SK-N-SH (cell line): ENCODE measurements around the gene PIF1. TPM values are rescaled to one million over a fixed set of nuclear protein-coding genes. Genes with fewer than 3 reads are reported as not detected.

Source experiments
- CTCF ChIA-PET: fragments of 300-600, 350-600 bp; formaldehyde crosslinking; extraction: SDS; loops from one replicate; lab custom pipeline; 2021; lab: Yijun Ruan, JAX
- POLR2A ChIA-PET: fragments of 350-600 bp; sonication (Branson Sonifier 250); formaldehyde crosslinking; extraction: SDS; loops from one replicate; lab custom pipeline; 2020; ENCODE audit warnings: antibody characterized with exemption, inconsistent platforms; lab: Yijun Ruan, JAX
- DNase-seq: peaks from one replicate; pipeline ENCODE4 v3.0.0; 2012
- H2AFZ ChIP-seq: fragments of 200-600 bp; sonication (generic); 2 replicates; pipeline ENCODE4 v1.8.1; 2016; ENCODE audit warnings: antibody characterized with exemption, mild to moderate bottlenecking, low read depth
- H3F3A ChIP-seq: fragments of 200-600 bp; sonication (generic); replicated peaks from 2 replicates; pipeline ENCODE3; 2016; ENCODE audit warnings: antibody characterized with exemption, mild to moderate bottlenecking; ENCODE audit not compliant: insufficient read depth
- H3K27ac ChIP-seq, 2 experiments: fragments of 200-500 bp in 1 of 2; fragments of 200-600 bp in 1 of 2; sonication (Bioruptor generic) in 1 of 2; sonication (generic), shearing (Covaris generic) in 1 of 2; 2 replicates each; pipeline versions ENCODE4 v1.5.1 to v1.6.1; 2014 to 2016; ENCODE audit warnings: low read depth in 2 of 2, inconsistent platforms in 1 of 2, low read length in 1 of 2, mild to moderate bottlenecking in 1 of 2, mixed read lengths in 1 of 2
- H3K27me3 ChIP-seq: fragments of 200-600 bp; sonication (generic), shearing (Covaris generic); 2 replicates; pipeline ENCODE4 v1.6.1; 2016; ENCODE audit warnings: mixed run types; ENCODE audit not compliant: insufficient read depth
- H3K36me3 ChIP-seq, 2 experiments: fragments of 200-500 bp in 1 of 2; fragments of 200-600 bp in 1 of 2; sonication (Bioruptor generic) in 1 of 2; sonication (generic) in 1 of 2; replicated peaks in 1 of 2; 2 replicates each; pipeline versions ENCODE3 to v1.5.1; 2014 to 2016; ENCODE audit warnings: low read length in 1 of 2, mild to moderate bottlenecking in 1 of 2; ENCODE audit not compliant: insufficient read depth in 2 of 2, control insufficient read depth in 1 of 2
- H3K4me1 ChIP-seq, 2 experiments: fragments of 200-500 bp in 1 of 2; fragments of 200-600 bp in 1 of 2; sonication (Bioruptor generic) in 1 of 2; sonication (generic), shearing (Covaris generic) in 1 of 2; 2 replicates each; pipeline versions ENCODE4 v1.5.1 to v1.6.1; 2014 to 2016; ENCODE audit warnings: low read depth in 1 of 2, low read length in 1 of 2, mixed run types in 1 of 2; ENCODE audit not compliant: insufficient read depth in 2 of 2, control insufficient read depth in 1 of 2
- H3K4me2 ChIP-seq: fragments of 200-600 bp; sonication (generic), shearing (Covaris generic); 2 replicates; pipeline ENCODE4 v1.6.1; 2017; ENCODE audit warnings: mixed run types
- H3K4me3 ChIP-seq, 2 experiments: fragments of 200-500 bp in 1 of 2; fragments of 200-600 bp in 1 of 2; sonication (Bioruptor generic) in 1 of 2; sonication (generic), shearing (Covaris generic) in 1 of 2; 2 replicates each; pipeline versions ENCODE4 v1.5.1 to v1.8.1; 2014 to 2016; ENCODE audit warnings: low read depth in 2 of 2, inconsistent platforms in 1 of 2, low read length in 1 of 2, mild to moderate bottlenecking in 1 of 2, mixed read lengths in 1 of 2, moderate library complexity in 1 of 2
- H3K79me2 ChIP-seq: fragments of 200-600 bp; sonication (generic); 2 replicates; pipeline ENCODE4 v1.8.1; 2017; ENCODE audit warnings: mild to moderate bottlenecking; ENCODE audit not compliant: insufficient read depth
- H3K9ac ChIP-seq: fragments of 200-600 bp; sonication (generic); 2 replicates; pipeline ENCODE4 v1.6.1; 2017; ENCODE audit warnings: mixed run types
- H3K9me2 ChIP-seq: fragments of 200-600 bp; sonication (generic); 2 replicates; pipeline ENCODE4 v1.6.1; 2017; ENCODE audit warnings: mixed run types
- H3K9me3 ChIP-seq: fragments of 200-600 bp; sonication (generic); 2 replicates; pipeline ENCODE4 v1.6.1; 2017; ENCODE audit warnings: mixed run types, mild to moderate bottlenecking, moderate library complexity
- H4K20me1 ChIP-seq: fragments of 200-600 bp; sonication (generic); 2 replicates; pipeline ENCODE4 v1.6.1; 2017; ENCODE audit warnings: mild to moderate bottlenecking, mixed run types; ENCODE audit not compliant: insufficient read depth
- CHD2 ChIP-seq: fragments of 150-350 bp; IDR thresholded peaks from 2 replicates; pipeline ENCODE4 v1.6.1; 2018; ENCODE audit warnings: low read length; ENCODE audit not compliant: partially characterized antibody
- ELF1 ChIP-seq: IDR thresholded peaks from 2 replicates; pipeline ENCODE4 v1.4.0; 2012
- EP300 ChIP-seq, 2 experiments: IDR thresholded peaks; 2 replicates each; pipeline versions ENCODE4 v1.4.0 to v1.6.1; 2012; ENCODE audit warnings: borderline replicate concordance in 1 of 2, low read depth in 1 of 2, low read length in 1 of 2
- GATA2 ChIP-seq: sonication (generic); formaldehyde crosslinking; IDR thresholded peaks from 2 replicates; pipeline ENCODE4 v1.5.0; 2020; ENCODE audit warnings: mild to moderate bottlenecking, missing genetic modification reagents
- MEF2A ChIP-seq: IDR thresholded peaks from 2 replicates; pipeline ENCODE4 v1.4.0; 2012; ENCODE audit warnings: low read depth, borderline replicate concordance
- MXI1 ChIP-seq: IDR thresholded peaks from 2 replicates; pipeline ENCODE4 v1.6.1; 2012; ENCODE audit warnings: mild to moderate bottlenecking, low read depth, low read length, improper control_type of control experiment
- RXRA ChIP-seq: IDR thresholded peaks from 2 replicates; pipeline ENCODE4 v1.4.0; 2012; ENCODE audit warnings: low read depth, mild to moderate bottlenecking, borderline replicate concordance
- WGBS: methylation state at CpG from one replicate; pipeline ENCODE4 v1.1.6; 2017; ENCODE audit warnings: low lambda C conversion rate; 5-methylcytosine and 5-hydroxymethylcytosine counted together
- polyA plus RNA-seq, 3 experiments: library from polyadenylated mRNA; depleted of rRNA; stranded (reverse); fragments of >200 nt; gene quantifications; 2 replicates each; pipeline ENCODE4 v1.2.3, GENCODE V29; 2012
- TF ChIP-seq, protein P1 (sequence below): fragments of 200-600 bp; sonication (generic); IDR thresholded peaks from 2 replicates; pipeline ENCODE4 v1.6.1; 2017; ENCODE audit warnings: antibody characterized with exemption, mild to moderate bottlenecking, moderate library complexity

The PIF1 gene
- polyA plus RNA-seq, 1 of the 3 experiments (the other 2 are of a cell fraction), result 12.4 TPM

DNA sequence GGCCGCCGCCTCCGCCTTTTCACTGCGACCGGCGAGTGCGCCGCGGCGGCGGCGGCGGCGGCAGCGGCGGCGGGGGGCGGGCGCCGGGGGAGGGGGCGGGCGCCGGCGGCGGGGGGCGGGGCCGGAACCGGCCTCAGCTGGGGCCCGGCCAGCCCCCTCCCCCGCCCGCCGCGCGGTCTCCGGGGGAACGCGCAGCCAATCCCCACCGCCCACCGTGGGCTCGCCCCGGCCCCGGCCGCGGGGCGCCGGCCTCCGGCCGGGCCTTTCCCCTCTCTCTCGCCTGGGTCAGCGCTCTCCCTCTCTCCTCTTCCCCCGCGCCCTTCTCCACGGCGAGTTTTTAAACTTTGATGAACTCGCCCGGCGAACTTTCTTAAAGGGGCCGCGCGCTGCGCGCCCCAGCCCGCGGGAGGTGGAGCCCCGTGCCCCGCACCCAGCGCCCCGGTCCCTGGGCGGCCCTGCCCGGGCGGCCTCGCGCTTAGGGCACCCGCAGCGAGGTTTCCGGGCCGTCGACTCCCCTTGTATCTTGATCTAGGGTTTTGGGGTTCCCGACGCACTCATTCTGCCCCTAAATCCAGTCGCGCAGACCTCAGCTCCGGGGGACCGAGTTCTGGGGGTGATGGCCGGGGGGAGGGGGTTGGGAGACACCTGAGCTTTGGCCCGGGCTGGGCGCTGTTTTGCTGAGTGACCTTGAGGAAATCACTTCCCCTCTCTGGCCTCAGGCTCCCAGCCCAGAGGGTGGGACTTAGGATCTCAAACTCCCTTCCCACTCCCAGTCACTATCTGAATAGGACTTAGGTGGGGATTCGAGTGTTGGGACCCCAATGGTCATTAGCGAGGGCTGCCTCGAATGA is 49.7 kb downstream of the PIF1 start, which contains the start of gene RBPMS2:
Gene RBPMS2, minus strand, starts transcription at position 39 of the 851 bp plus-strand sequence. CDS start 270 bp downstream, outside the sequence.
- ChIA-PET POLR2A (no interaction called here), CTCF (interaction anchor here (2.5 kb wide), 1 partner anchor 34 kb away, joined by 13 read pairs; no protein-coding TSS in a partner anchor)
- 12% methylated on average over 13 of the region's 90 CpGs for WGBS
- H3F3A ChIP-seq, result no peaks in the 10 kb centered on the region
- H3K4me2 ChIP-seq, result peak within 1 kb of the TSS; percentile 91
- H3K9ac ChIP-seq, result peak within 1 kb of the TSS; percentile 81
- H3K9me2 ChIP-seq, result no peaks in the 10 kb centered on the region
- no peaks in the 10 kb centered on the region for H3K36me3 ChIP-seq
- H4K20me1 ChIP-seq, result no peaks in the 10 kb centered on the region
- peak within 1 kb of the TSS; percentile 67 to 87 for H3K4me3 ChIP-seq
- peak within 1 kb of the TSS; percentile 18 to 56; a peak in 1 of 4 replicates for H3K27ac ChIP-seq
- H3K79me2 ChIP-seq, result no peaks in the 10 kb centered on the region
- no peak for TF ChIP-seq ELF1
- no peak for TF ChIP-seq MEF2A
- TF ChIP-seq, protein P1, sequence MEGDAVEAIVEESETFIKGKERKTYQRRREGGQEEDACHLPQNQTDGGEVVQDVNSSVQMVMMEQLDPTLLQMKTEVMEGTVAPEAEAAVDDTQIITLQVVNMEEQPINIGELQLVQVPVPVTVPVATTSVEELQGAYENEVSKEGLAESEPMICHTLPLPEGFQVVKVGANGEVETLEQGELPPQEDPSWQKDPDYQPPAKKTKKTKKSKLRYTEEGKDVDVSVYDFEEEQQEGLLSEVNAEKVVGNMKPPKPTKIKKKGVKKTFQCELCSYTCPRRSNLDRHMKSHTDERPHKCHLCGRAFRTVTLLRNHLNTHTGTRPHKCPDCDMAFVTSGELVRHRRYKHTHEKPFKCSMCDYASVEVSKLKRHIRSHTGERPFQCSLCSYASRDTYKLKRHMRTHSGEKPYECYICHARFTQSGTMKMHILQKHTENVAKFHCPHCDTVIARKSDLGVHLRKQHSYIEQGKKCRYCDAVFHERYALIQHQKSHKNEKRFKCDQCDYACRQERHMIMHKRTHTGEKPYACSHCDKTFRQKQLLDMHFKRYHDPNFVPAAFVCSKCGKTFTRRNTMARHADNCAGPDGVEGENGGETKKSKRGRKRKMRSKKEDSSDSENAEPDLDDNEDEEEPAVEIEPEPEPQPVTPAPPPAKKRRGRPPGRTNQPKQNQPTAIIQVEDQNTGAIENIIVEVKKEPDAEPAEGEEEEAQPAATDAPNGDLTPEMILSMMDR, result no peak
- TF ChIP-seq RXRA, result 0 out of 2 replicates have a peak, but pooled peaks have one; percentile 19
- TF ChIP-seq EP300 (IDR thresholded peaks at IDR 0.05; ENCODE audit: borderline replicate concordance in 1 of 2, low read depth in 1 of 2, low read length in 1 of 2), result no peak
- TF ChIP-seq, all 33 proteins: peak for 1
- H3K27me3 ChIP-seq, result no peaks in the 10 kb centered on the region
- H3K9me3 ChIP-seq, result no peaks in the 10 kb centered on the region
- peaks cover 4 to 10% of the 10 kb centered on the region in 2 experiments; a peak in 1 of 4 replicates for H3K4me1 ChIP-seq
- H2AFZ ChIP-seq, result peak within 1 kb of the TSS; percentile 96
- peak; percentile 90 for DNase-seq

DNA sequence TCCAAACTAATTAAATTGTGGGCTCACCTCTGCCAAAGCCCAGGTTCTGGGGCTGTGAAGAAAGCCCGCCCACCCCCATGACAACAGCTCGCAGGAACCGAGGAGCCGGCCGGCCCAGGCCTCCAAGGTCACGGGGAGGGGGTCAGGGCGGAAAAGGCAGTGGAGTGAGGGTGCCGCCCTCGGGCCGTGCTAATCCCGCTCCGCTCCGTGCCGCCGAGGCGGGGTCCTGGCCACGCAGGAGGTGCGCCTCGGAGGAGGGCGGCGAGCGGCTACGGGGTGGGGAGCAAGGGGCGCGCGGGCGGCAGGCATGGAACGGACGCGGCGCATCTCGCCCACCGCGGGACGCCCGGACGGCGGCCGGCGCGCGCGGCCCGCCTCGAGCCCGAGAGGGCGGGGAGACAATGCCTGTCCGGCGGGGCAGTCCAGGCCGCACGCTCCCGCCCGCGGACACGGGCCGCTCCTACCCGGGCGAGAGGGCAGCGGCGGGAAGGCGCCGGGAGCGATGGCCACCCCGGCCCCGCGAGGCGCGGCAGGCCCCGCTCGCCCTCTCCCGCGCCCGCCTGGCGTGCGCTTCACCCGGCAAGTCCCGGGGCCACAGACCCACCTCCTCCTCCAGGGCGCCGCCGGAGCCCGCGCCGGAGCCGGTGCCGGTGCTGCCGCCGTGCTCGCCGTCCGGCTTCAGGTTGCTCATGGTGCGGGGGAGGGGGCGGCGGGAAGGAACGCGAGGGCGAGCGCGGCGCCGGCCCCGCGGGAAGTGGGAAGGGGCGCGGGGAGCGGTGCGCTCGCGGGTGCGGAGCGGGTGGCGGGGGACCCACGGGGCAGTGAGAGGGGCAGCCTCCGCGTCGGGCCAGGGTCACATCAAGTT is 50.6 kb downstream of the PIF1 start:
- peak overlapping the region; percentile 60; the same call in 1 of the 2 replicates for H3K9ac ChIP-seq
- CTCF ChIA-PET, result interaction anchor here (1.1 to 2.5 kb wide), 3 partner anchors 9 to 66 kb away, joined by 3 to 13 read pairs (median 3); no protein-coding TSS in a partner anchor
- H3K9me2 ChIP-seq, result no peaks in the 10 kb centered on the region
- no peaks in the 10 kb centered on the region for H3K27me3 ChIP-seq
- WGBS, result 13% methylated on average over 30 of the region's 115 CpGs
- TF ChIP-seq MXI1, result 0 out of 2 replicates have a peak, but pooled peaks have one; percentile 9
- no peak for TF ChIP-seq GATA2 (CRISPR knock-in tag)
- peak; percentile 4 for TF ChIP-seq CHD2
- TF ChIP-seq, all 33 proteins: peak for 2
- peak overlapping the region in 1 of 2 experiments; percentile 30; a peak in 1 of 4 replicates for H3K27ac ChIP-seq
- peaks cover 4 to 10% of the 10 kb centered on the region in 2 experiments; a peak in 1 of 4 replicates for H3K4me1 ChIP-seq
- H3K4me3 ChIP-seq, result peak overlapping the region; percentile 66 to 67
- POLR2A ChIA-PET, result interaction anchor here (0.7 kb wide), 1 partner anchor 27 kb away, joined by 5 read pairs; no protein-coding TSS in a partner anchor
- H3K36me3 ChIP-seq, result no peaks in the 10 kb centered on the region
- H3F3A ChIP-seq, result no peaks in the 10 kb centered on the region
- H3K79me2 ChIP-seq, result no peaks in the 10 kb centered on the region
- no peaks in the 10 kb centered on the region for H4K20me1 ChIP-seq
- DNase-seq, result peak; percentile 81
- H2AFZ ChIP-seq, result 0 out of 2 replicates have a peak overlapping the region, but pooled peaks have one; percentile 22
- H3K4me2 ChIP-seq, result peak overlapping the region; percentile 77; the same call in 1 of the 2 replicates
- H3K9me3 ChIP-seq, result no peaks in the 10 kb centered on the region
